ENCODE data around the gene GTF2H3.
"Not testable (repeated sequence)": the region's sequence is repeated elsewhere in the genome, so short reads cannot be mapped to it uniquely, and the experiment has no call there.

Gene GTF2H3

GRCh38 chr12:123633379-123634141 lies at the start of gene GTF2H3, which contains the start of gene EIF2B1:
GTF2H3 (plus strand) TSS chr12:123633829; CDS start chr12:123633860, 31 bp downstream.
EIF2B1 (minus strand) TSS chr12:123633686; CDS start chr12:123633557, 129 bp downstream.
- peak; percentile 98 for DNase-seq (ENCODE audit: low read depth, low spot score)

- no peak for DNase-seq (ENCODE audit: low read depth, low spot score)
Observed at GRCh38 chr12:123591702-123592481, 41.7 kb upstream of the GTF2H3 start.

GRCh38 chr12:123595729-123596128 lies 37.9 kb upstream of the GTF2H3 start:
- no peak for DNase-seq (ENCODE audit: low read depth, low spot score)

GRCh38 chr12:123597100-123597499 lies 36.5 kb upstream of the GTF2H3 start:
- DNase-seq (ENCODE audit: low read depth, low spot score), result no peak

- DNase-seq (ENCODE audit: low read depth, low spot score), result no peak
Observed at GRCh38 chr12:123598522-123598921, 35.1 kb upstream of the GTF2H3 start.

GRCh38 chr12:123599310-123599709 lies 34.3 kb upstream of the GTF2H3 start:
- DNase-seq (ENCODE audit: low read depth, low spot score), result no peak

GRCh38 chr12:123599721-123600120 lies 33.9 kb upstream of the GTF2H3 start:
- no peak for DNase-seq (ENCODE audit: low read depth, low spot score)

- peak; percentile 66 for DNase-seq (ENCODE audit: low read depth, low spot score)
Observed at GRCh38 chr12:123601602-123602489, 31.8 kb upstream of the GTF2H3 start, which contains the start of gene DDX55. DDX55 (plus strand) TSS chr12:123602099; CDS start chr12:123602149, 50 bp downstream.

- DNase-seq (ENCODE audit: low read depth, low spot score), result no peak
Observed at GRCh38 chr12:123602651-123603195, 30.9 kb upstream of the GTF2H3 start.

- DNase-seq (ENCODE audit: low read depth, low spot score), result not testable (repeated sequence)
Observed at GRCh38 chr12:123603495-123603894, 30.1 kb upstream of the GTF2H3 start.

GRCh38 chr12:123607756-123608155 lies 25.9 kb upstream of the GTF2H3 start:
- DNase-seq (ENCODE audit: low read depth, low spot score), result no peak

- DNase-seq (ENCODE audit: low read depth, low spot score), result no peak
Observed at GRCh38 chr12:123608182-123608581, 25.4 kb upstream of the GTF2H3 start.

GRCh38 chr12:123614110-123614509 lies 19.5 kb upstream of the GTF2H3 start:
- no peak for DNase-seq (ENCODE audit: low read depth, low spot score)

- DNase-seq (ENCODE audit: low read depth, low spot score), result no peak
Observed at GRCh38 chr12:123614531-123614930, 19.1 kb upstream of the GTF2H3 start.

- DNase-seq (ENCODE audit: low read depth, low spot score), result no peak
Observed at GRCh38 chr12:123617144-123617543, 16.5 kb upstream of the GTF2H3 start.

- no peak for DNase-seq (ENCODE audit: low read depth, low spot score)
Observed at GRCh38 chr12:123617580-123617979, 16.0 kb upstream of the GTF2H3 start.

- DNase-seq (ENCODE audit: low read depth, low spot score), result no peak
Observed at GRCh38 chr12:123621101-123621500, 12.5 kb upstream of the GTF2H3 start.

- DNase-seq (ENCODE audit: low read depth, low spot score), result no peak
Observed at GRCh38 chr12:123621619-123622530, 11.8 kb upstream of the GTF2H3 start.

- no peak for DNase-seq (ENCODE audit: low read depth, low spot score)
Observed at GRCh38 chr12:123634142-123634561, 523 bp downstream of the GTF2H3 start.

GRCh38 chr12:123643911-123644310 lies 10.3 kb downstream of the GTF2H3 start:
- DNase-seq (ENCODE audit: low read depth, low spot score), result no peak

Data from activated CD4-positive, CD25-positive, alpha-beta regulatory T cell treated with anti-CD3 and anti-CD28 coated beads, Interleukin-2, amount 50 U/mL, for 16 hours (primary cell).